HepG2 (cell line): ENCODE data around the gene PRKAR1A. TPM values are rescaled to one million over a fixed set of nuclear protein-coding genes. Genes with fewer than 3 reads are reported as not detected.
A peak's percentile ranks its signal among the peaks of the same experiment; 100 is the strongest.

Experiments used
- CBFB ChIP-seq: sonication (generic); formaldehyde crosslinking; IDR thresholded peaks from 2 replicates; pipeline ENCODE4 v1.4.0; 2020; ENCODE audit warnings: missing genetic modification reagents
- CBX5 ChIP-seq: sonication (generic); formaldehyde crosslinking; IDR thresholded peaks from 2 replicates; pipeline ENCODE4 v1.4.0; 2020; ENCODE audit warnings: missing genetic modification reagents, borderline replicate concordance
- DZIP1 ChIP-seq: sonication (generic); formaldehyde crosslinking; IDR thresholded peaks from 2 replicates; pipeline ENCODE4 v1.5.0; 2020; ENCODE audit warnings: mild to moderate bottlenecking, missing genetic modification reagents
- ETV6 ChIP-seq: sonication (generic); formaldehyde crosslinking; conservative IDR thresholded peaks from 2 replicates; pipeline ENCODE4 v1.4.0; 2020; ENCODE audit warnings: missing genetic modification reagents
- FIP1L1 ChIP-seq: fragments of 200-400 bp; formaldehyde crosslinking; IDR thresholded peaks from 2 replicates; pipeline ENCODE4 v1.6.1; 2018; ENCODE audit warnings: low read depth, mild to moderate bottlenecking, low read length, moderate library complexity, borderline replicate concordance; ENCODE audit not compliant: insufficient read depth
- FOXA3 ChIP-seq: IDR thresholded peaks from 2 replicates; pipeline ENCODE4 v1.6.1; 2016; ENCODE audit warnings: missing genetic modification reagents, missing compliant biosample characterization
- FOXK2 ChIP-seq: fragments of 450-650 bp; IDR thresholded peaks from 2 replicates; pipeline ENCODE4 v1.6.1; 2016
- FUBP1 ChIP-seq: sonication (generic); formaldehyde crosslinking; IDR thresholded peaks from 2 replicates; pipeline ENCODE4 v1.5.1; 2020; ENCODE audit warnings: missing genetic modification reagents, mild to moderate bottlenecking, borderline replicate concordance
- HES4 ChIP-seq: sonication (generic); formaldehyde crosslinking; IDR thresholded peaks from 2 replicates; pipeline ENCODE4 v1.9.0; 2021; ENCODE audit warnings: mild to moderate bottlenecking, missing genetic modification reagents, borderline replicate concordance
- IRF2 ChIP-seq: IDR thresholded peaks from 2 replicates; pipeline ENCODE4 v1.6.1; 2018; ENCODE audit warnings: missing genetic modification reagents, missing compliant biosample characterization
- IRX3 ChIP-seq: sonication (generic); formaldehyde crosslinking; IDR thresholded peaks from 2 replicates; pipeline ENCODE4 v1.8.1; 2023; ENCODE audit warnings: mild to moderate bottlenecking, low read depth, missing genetic modification reagents, borderline replicate concordance
- MTERF4 ChIP-seq: sonication (generic); formaldehyde crosslinking; IDR thresholded peaks from 2 replicates; pipeline ENCODE4 v1.8.0; 2023; ENCODE audit warnings: mild to moderate bottlenecking, missing genetic modification reagents
- MXI1 ChIP-seq: IDR thresholded peaks from 3 replicates; pipeline ENCODE4 v1.6.1; 2012; ENCODE audit warnings: low read depth, low read length, inconsistent platforms, borderline replicate concordance
- MZF1 ChIP-seq: sonication (generic); formaldehyde crosslinking; IDR thresholded peaks from 2 replicates; pipeline ENCODE4 v1.8.1; 2023; ENCODE audit warnings: mild to moderate bottlenecking, missing genetic modification reagents, borderline replicate concordance
- THAP8 ChIP-seq: sonication (generic); formaldehyde crosslinking; IDR thresholded peaks from 2 replicates; pipeline ENCODE4 v1.5.1; 2020; ENCODE audit warnings: missing genetic modification reagents, mild to moderate bottlenecking, borderline replicate concordance
- XBP1 ChIP-seq: sonication (generic); formaldehyde crosslinking; IDR thresholded peaks from 2 replicates; pipeline ENCODE4 v1.5.0; 2020; ENCODE audit warnings: missing genetic modification reagents
- YY1 ChIP-seq: IDR thresholded peaks from 2 replicates; pipeline ENCODE4 v1.6.1; 2011; ENCODE audit warnings: low read length, low read depth, moderate library complexity, mild to moderate bottlenecking; ENCODE audit not compliant: insufficient read depth, insufficient replicate concordance
- ZBTB43 ChIP-seq: sonication (generic); formaldehyde crosslinking; conservative IDR thresholded peaks from 2 replicates; pipeline ENCODE4 v1.4.0; 2020; ENCODE audit warnings: missing genetic modification reagents
- ZNF17 ChIP-seq: sonication (generic); formaldehyde crosslinking; IDR thresholded peaks from 2 replicates; pipeline ENCODE4 v1.5.0; 2020; ENCODE audit warnings: mild to moderate bottlenecking, missing genetic modification reagents
- ZNF414 ChIP-seq: sonication (generic); formaldehyde crosslinking; IDR thresholded peaks from 2 replicates; pipeline ENCODE4 v1.5.0; 2020; ENCODE audit warnings: missing genetic modification reagents
- ZNF891 ChIP-seq: sonication (generic); formaldehyde crosslinking; IDR thresholded peaks from 2 replicates; pipeline ENCODE4 v1.5.0; 2020; ENCODE audit warnings: mild to moderate bottlenecking, missing genetic modification reagents
- polyA plus RNA-seq, 8 experiments: library from polyadenylated mRNA; depleted of rRNA in 3 of 8; stranded (reverse) in 7 of 8; unstranded in 1 of 8; fragments of >200 nt; fragmentation: Illumina TruSeq in 4 of 8; extraction: Trizol in 4 of 8; gene quantifications; 2 replicates each; pipeline versions ENCODE4 v1.2.1 to v1.2.3, GENCODE V29; 2011 to 2016; ENCODE audit warnings: low read depth in 4 of 8, missing spikeins in 1 of 8, mixed read lengths in 1 of 8; ENCODE audit not compliant: insufficient read depth in 1 of 8
- total RNA-seq, 5 experiments: library from RNA; depleted of rRNA; stranded (reverse); fragments of >200 nt; fragmentation: Illumina TruSeq; extraction: Trizol; gene quantifications; 2 replicates each; pipeline ENCODE4 v1.2.3, GENCODE V29; 2016; ENCODE audit warnings: low read depth in 1 of 5

PRKAR1A gene
- total and polyA plus RNA-seq, 2 of the 13 experiments (the other 11 are each of a cell fraction or from before 2014, with no cell fraction given), result 265 to 266 TPM

GRCh38 chr17:68511671-68512246, 471 bp upstream of the PRKAR1A start (continued):
- peak; percentile 20; the same call in 1 of the 2 replicates for TF ChIP-seq ZNF414 (CRISPR knock-in tag)
- no peak for TF ChIP-seq CBX5 (CRISPR knock-in tag)
- peak; percentile 18; the same call in 1 of the 2 replicates for TF ChIP-seq XBP1
- no peak for TF ChIP-seq MZF1 (CRISPR knock-in tag)
- TF ChIP-seq ZBTB43 (CRISPR knock-in tag), result 0 out of 2 replicates have a peak, but pooled peaks have one; percentile 35
- TF ChIP-seq MTERF4 (CRISPR knock-in tag), result peak; percentile 93
- TF ChIP-seq YY1, result peak; percentile 71
- no peak for TF ChIP-seq FUBP1
- peak; percentile 72; the same call in 1 of the 2 replicates for TF ChIP-seq ETV6 (CRISPR knock-in tag)
- 0 out of 2 replicates have a peak, but pooled peaks have one; percentile 63 for TF ChIP-seq DZIP1 (CRISPR knock-in tag)
- TF ChIP-seq HES4 (CRISPR knock-in tag), result peak; percentile 95
- peak; percentile 54; the same call in 1 of the 2 replicates for TF ChIP-seq FOXA3 (CRISPR knock-in tag)
- no peak for TF ChIP-seq FIP1L1
- TF ChIP-seq THAP8, result peak; percentile 32; the same call in 1 of the 2 replicates
- TF ChIP-seq CBFB (CRISPR knock-in tag), result peak; percentile 74
- peak; percentile 72; the same call in 1 of the 2 replicates for TF ChIP-seq IRF2 (CRISPR knock-in tag)
- TF ChIP-seq FOXK2, result peak; percentile 77
- peak; percentile 62 for TF ChIP-seq ZNF891
- TF ChIP-seq IRX3 (CRISPR knock-in tag), result 0 out of 2 replicates have a peak, but pooled peaks have one; percentile 2
- TF ChIP-seq MXI1, result peak; percentile 54; the same call in 2 of the 3 replicates
- no peak for TF ChIP-seq ZNF17 (CRISPR knock-in tag)
